Kidney (tissue), 14 donors: ENCODE results near the gene TMEM63A. TPM values are rescaled to one million over a fixed set of nuclear protein-coding genes. Genes with fewer than 3 reads are reported as not detected.

ENCODE experiments used
- DNase-seq, 5 donors: peaks; one replicate each; pipeline ENCODE4 v3.0.0-alpha.2; 2013 to 2020
- FAIRE-seq: peaks from 2 replicates; lab custom pipeline; 2012; peaks lifted over from hg19 to GRCh38; lab: Jason Lieb, UNC
- H3K27ac ChIP-seq, 2 donors: one replicate each; pipeline ENCODE4 v1.7.0; 2013; ENCODE audit warnings: low read depth in 2 of 2, low read length in 2 of 2, inconsistent platforms in 1 of 2
- H3K27me3 ChIP-seq: one replicate; pipeline ENCODE4 v1.7.1; 2013; ENCODE audit warnings: low read length, inconsistent platforms; ENCODE audit not compliant: control insufficient read depth, insufficient read depth
- H3K36me3 ChIP-seq, 3 donors: one replicate each; pipeline versions ENCODE4 v1.7.0 to v1.7.1; 2013; ENCODE audit warnings: low read length in 3 of 3, control low read depth in 1 of 3, inconsistent platforms in 1 of 3; ENCODE audit not compliant: insufficient read depth in 3 of 3, control insufficient read depth in 2 of 3
- H3K4me1 ChIP-seq, 3 donors: one replicate each; pipeline versions ENCODE4 v1.7.0 to v1.7.1; 2013; ENCODE audit warnings: low read length in 3 of 3, inconsistent platforms in 1 of 3, low read depth in 1 of 3; ENCODE audit not compliant: control insufficient read depth in 2 of 3, insufficient read depth in 2 of 3
- H3K4me3 ChIP-seq, 3 donors: one replicate each; pipeline versions ENCODE4 v1.7.0 to v1.8.1; 2013; ENCODE audit warnings: low read length in 3 of 3, control low read depth in 1 of 3, inconsistent platforms in 1 of 3
- H3K9ac ChIP-seq, 3 donors: one replicate each; pipeline versions ENCODE4 v1.7.0 to v1.7.1; 2013; ENCODE audit warnings: low read length in 3 of 3, control low read depth in 1 of 3, inconsistent platforms in 1 of 3
- H3K9me3 ChIP-seq, 3 donors: one replicate each; pipeline versions ENCODE4 v1.7.0 to v1.7.1; 2013; ENCODE audit warnings: low read length in 3 of 3, control low read depth in 1 of 3, inconsistent platforms in 1 of 3; ENCODE audit not compliant: control insufficient read depth in 2 of 3, insufficient read depth in 1 of 3
- intact Hi-C: fragments of 100-400 bp; cut with DNase I; formaldehyde crosslinking; loops from one replicate; pipeline ENCODE4 v1.11.1; 2022
- polyA plus RNA-seq: library from polyadenylated mRNA; stranded (reverse); fragments of 350-450 nt; fragmentation: Illumina TruSeq; extraction: RNeasy Lipid Tissue Mini Kit (QIAGEN cat#74804); gene quantifications from one replicate; pipeline ENCODE4 v1.2.3, GENCODE V29; 2014; ENCODE audit warnings: low read depth, low replicate concordance; ENCODE audit not compliant: insufficient read depth
- total RNA-seq: library from RNA; stranded (reverse); fragmentation: NEBNext Ultra II Directional; extraction: Animal tissue kit (Norgen Biotek cat#: 25700); gene quantifications from one replicate; pipeline ENCODE4 v1.2.1, GENCODE V29; 2021
- TF ChIP-seq, protein P1 (sequence below): IDR thresholded peaks from 3 replicates; pipeline ENCODE4 v1.5.1; 2012; ENCODE audit warnings: mild to moderate bottlenecking, moderate library complexity, borderline replicate concordance; ENCODE audit not compliant: insufficient read depth; ENCODE audit errors: extremely low read depth
- donor health status: control.
- donor health status: control.
- donor health status: control.
- donor health status: control.
- donor health status: control.
- donor health status: DM: yes; HTN: yes; CAD: no.
- donor health status: Normal renal cell carcinoma (clear cell type).

The TMEM63A gene
- total and polyA plus RNA-seq, 2 donors from 2014 or later, result 25.5 to 159 TPM

DNA sequence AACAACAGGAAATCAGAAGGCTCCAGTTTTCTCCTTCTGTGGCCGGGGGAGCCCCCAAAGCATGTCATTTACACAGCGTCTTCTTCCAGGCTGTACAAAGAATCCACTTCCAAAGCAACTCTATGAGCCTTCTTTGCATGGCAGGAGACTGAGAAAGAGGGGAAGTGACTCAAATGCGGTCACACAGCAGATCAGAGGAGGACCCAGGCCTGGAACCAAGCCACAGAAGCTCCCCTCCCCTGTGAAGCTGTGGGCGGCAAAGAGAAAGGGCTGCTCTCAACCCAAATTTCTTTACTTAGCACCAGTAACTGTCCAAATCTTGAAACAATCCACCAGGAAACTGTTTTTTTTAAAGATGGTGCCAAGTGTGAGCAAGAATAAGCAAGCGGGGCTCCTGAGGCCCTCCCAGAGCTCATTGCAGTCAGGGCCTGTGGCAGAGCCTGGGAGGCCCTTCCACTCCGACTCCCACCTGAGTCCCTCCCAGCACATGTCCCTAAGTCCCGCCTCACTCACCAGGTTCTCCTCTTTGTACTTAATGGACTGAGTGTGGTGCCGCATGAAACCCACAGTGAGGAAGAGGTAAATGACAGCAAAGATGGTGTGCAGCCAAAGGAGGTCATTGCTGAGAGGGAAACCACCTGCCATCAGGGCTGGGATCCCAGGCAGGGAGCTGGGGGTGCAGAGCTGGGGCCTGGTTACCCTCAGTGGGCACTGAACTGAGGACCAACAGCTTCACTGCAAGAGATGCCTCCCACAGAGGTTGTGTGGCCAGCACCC, 15.9 kb downstream of the TMEM63A start:
- no peak for DNase-seq
- Histone ChIP-seq H3K4me1 (no peaks in the 10 kb centered on the region), H3K9me3 (no peaks in the 10 kb centered on the region), H3K9ac (no peak overlapping the region), H3K36me3 (peaks cover 7 to 64% (median 46%) of the 10 kb centered on the region in 3 donors), H3K4me3 (no peak overlapping the region), H3K27ac (no peak overlapping the region), H3K27me3 (no peaks in the 10 kb centered on the region)
- no peak for FAIRE-seq
- TF ChIP-seq, protein P1, sequence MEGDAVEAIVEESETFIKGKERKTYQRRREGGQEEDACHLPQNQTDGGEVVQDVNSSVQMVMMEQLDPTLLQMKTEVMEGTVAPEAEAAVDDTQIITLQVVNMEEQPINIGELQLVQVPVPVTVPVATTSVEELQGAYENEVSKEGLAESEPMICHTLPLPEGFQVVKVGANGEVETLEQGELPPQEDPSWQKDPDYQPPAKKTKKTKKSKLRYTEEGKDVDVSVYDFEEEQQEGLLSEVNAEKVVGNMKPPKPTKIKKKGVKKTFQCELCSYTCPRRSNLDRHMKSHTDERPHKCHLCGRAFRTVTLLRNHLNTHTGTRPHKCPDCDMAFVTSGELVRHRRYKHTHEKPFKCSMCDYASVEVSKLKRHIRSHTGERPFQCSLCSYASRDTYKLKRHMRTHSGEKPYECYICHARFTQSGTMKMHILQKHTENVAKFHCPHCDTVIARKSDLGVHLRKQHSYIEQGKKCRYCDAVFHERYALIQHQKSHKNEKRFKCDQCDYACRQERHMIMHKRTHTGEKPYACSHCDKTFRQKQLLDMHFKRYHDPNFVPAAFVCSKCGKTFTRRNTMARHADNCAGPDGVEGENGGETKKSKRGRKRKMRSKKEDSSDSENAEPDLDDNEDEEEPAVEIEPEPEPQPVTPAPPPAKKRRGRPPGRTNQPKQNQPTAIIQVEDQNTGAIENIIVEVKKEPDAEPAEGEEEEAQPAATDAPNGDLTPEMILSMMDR, result no peak
- intact Hi-C loops, result no loop called here

DNA sequence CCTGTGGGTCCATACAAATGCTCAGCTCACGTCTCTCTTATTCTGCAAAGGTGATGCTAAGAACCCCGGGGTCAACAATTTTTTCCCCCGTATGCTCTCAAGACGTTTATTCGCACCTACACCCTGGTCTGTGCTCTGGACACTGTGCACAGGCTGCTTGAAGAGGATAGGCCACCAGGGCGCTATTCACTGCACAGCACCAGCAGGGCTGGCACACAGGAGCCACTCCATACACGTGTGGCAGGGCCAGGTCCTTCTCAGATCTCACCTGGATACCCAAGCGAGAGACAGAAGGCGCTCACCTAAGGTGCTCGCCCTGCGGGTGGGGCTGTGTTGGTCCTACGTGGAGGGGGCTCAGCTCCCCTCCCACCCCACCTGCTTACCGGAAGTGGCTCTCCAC, 16.7 kb downstream of the TMEM63A start:
- H3K36me3 ChIP-seq, result peaks cover 11 to 65% (median 48%) of the 10 kb centered on the region in 3 donors
- FAIRE-seq (no peak), DNase-seq (no peak)
- no peaks in the 10 kb centered on the region for H3K27me3 ChIP-seq
- intact Hi-C loops, result no loop called here
- no peak overlapping the region for H3K9ac ChIP-seq
- TF ChIP-seq, protein P1, result no peak
- no peak overlapping the region for H3K27ac ChIP-seq
- H3K9me3 ChIP-seq, result no peaks in the 10 kb centered on the region
- no peaks in the 10 kb centered on the region for H3K4me1 ChIP-seq
- no peak overlapping the region for H3K4me3 ChIP-seq

DNA sequence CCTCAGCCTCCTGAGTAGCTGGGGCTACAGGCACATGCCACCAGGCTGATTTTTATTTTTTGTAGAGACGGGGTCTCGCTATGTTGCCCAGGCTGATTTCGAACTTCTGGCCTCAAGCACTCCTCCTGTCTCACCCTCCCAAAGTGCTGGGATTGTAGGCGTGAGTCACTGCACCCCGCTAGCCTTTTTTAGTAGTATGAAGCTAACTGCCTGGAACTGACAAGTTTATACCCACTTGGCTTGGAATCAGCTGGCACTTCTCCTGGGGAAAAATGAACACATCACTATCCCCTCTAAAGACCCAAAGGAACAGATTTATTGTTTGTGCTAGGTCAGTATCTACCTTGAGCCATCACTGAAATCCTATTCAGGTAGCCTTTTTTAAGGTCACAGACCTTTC, 19.0 kb downstream of the TMEM63A start:
- TF ChIP-seq, protein P1, result no peak
- no peak overlapping the region for H3K4me3 ChIP-seq
- H3K9ac ChIP-seq, result no peak overlapping the region
- peaks cover 11 to 65% (median 48%) of the 10 kb centered on the region in 3 donors for H3K36me3 ChIP-seq
- H3K9me3 ChIP-seq, result no peaks in the 10 kb centered on the region
- H3K27me3 ChIP-seq, result no peaks in the 10 kb centered on the region
- intact Hi-C loops, result no loop called here
- H3K27ac ChIP-seq, result no peak overlapping the region
- FAIRE-seq (no peak), DNase-seq (no peak)
- no peaks in the 10 kb centered on the region for H3K4me1 ChIP-seq

DNA sequence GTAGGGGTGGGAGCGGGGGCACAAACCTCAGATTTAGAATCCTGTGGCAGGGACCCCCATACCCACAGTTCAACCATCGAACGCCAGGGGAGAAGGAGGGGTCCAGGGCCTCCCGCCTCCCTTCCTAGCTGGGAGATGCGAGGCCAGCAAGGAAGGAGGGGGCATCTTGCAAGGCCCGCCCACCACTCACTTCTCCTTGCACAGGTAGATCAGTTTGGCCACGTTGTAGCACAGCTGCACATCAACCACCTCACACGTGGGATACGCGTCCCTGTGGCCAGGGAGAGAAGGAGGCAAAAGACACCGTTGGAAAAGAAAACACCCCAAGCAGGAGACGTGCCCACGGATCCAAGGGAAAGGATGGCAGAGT, 19.6 kb downstream of the TMEM63A start:
- TF ChIP-seq, protein P1, result no peak
- FAIRE-seq (no peak), DNase-seq (no peak)
- Histone ChIP-seq H3K36me3 (peaks cover 8 to 63% (median 42%) of the 10 kb centered on the region in 3 donors), H3K27ac (no peak overlapping the region), H3K27me3 (no peaks in the 10 kb centered on the region), H3K9ac (no peak overlapping the region), H3K4me1 (no peaks in the 10 kb centered on the region), H3K4me3 (no peak overlapping the region), H3K9me3 (no peaks in the 10 kb centered on the region)
- intact Hi-C loops, result no loop called here
